ENCODE data around the gene CAMTA1.
A peak's percentile ranks its signal among the peaks of the same experiment; 100 is the strongest.

The CAMTA1 gene

GRCh38 chr1:7333094-7333493 lies 547.8 kb downstream of the CAMTA1 start:
- DNase-seq, result no peak

- DNase-seq, result no peak
Measured at GRCh38 chr1:7333620-7334019, 548.4 kb downstream of the CAMTA1 start.

GRCh38 chr1:7334475-7335035 lies 549.3 kb downstream of the CAMTA1 start:
- peak; percentile 89 for DNase-seq

GRCh38 chr1:7335224-7335879 lies 550.1 kb downstream of the CAMTA1 start:
- no peak for DNase-seq

- no peak for DNase-seq
Measured at GRCh38 chr1:7338439-7338838, 553.2 kb downstream of the CAMTA1 start.

- DNase-seq, result no peak
Measured at GRCh38 chr1:7339014-7339413, 553.8 kb downstream of the CAMTA1 start.

GRCh38 chr1:7339953-7340352 lies 554.7 kb downstream of the CAMTA1 start:
- peak; percentile 28 for DNase-seq

- DNase-seq, result no peak
Measured at GRCh38 chr1:7341145-7341905, 556.1 kb downstream of the CAMTA1 start.

GRCh38 chr1:7343882-7344281 lies 558.6 kb downstream of the CAMTA1 start:
- DNase-seq, result no peak

- no peak for DNase-seq
Measured at GRCh38 chr1:7344299-7344698, 559.0 kb downstream of the CAMTA1 start.

GRCh38 chr1:7345516-7345915 lies 560.3 kb downstream of the CAMTA1 start:
- no peak for DNase-seq

GRCh38 chr1:7346070-7346596 lies 560.9 kb downstream of the CAMTA1 start:
- no peak for DNase-seq

- DNase-seq, result no peak
Measured at GRCh38 chr1:7346600-7347570, 561.6 kb downstream of the CAMTA1 start.

- no peak for DNase-seq
Measured at GRCh38 chr1:7348073-7348472, 562.8 kb downstream of the CAMTA1 start.

GRCh38 chr1:7348580-7348979 lies 563.3 kb downstream of the CAMTA1 start:
- no peak for DNase-seq

GRCh38 chr1:7350804-7351203 lies 565.5 kb downstream of the CAMTA1 start:
- no peak for DNase-seq

- no peak for DNase-seq
Measured at GRCh38 chr1:7351649-7352048, 566.4 kb downstream of the CAMTA1 start.

- no peak for DNase-seq
Measured at GRCh38 chr1:7352364-7352763, 567.1 kb downstream of the CAMTA1 start.

- no peak for DNase-seq
Measured at GRCh38 chr1:7352974-7353373, 567.7 kb downstream of the CAMTA1 start.

- DNase-seq, result no peak
Measured at GRCh38 chr1:7355646-7356045, 570.4 kb downstream of the CAMTA1 start.

- no peak for DNase-seq
Measured at GRCh38 chr1:7356079-7356478, 570.8 kb downstream of the CAMTA1 start.

GRCh38 chr1:7358425-7358824 lies 573.2 kb downstream of the CAMTA1 start:
- DNase-seq, result no peak

- no peak for DNase-seq
Measured at GRCh38 chr1:7360526-7360925, 575.3 kb downstream of the CAMTA1 start.
